GM23248 (cell line): ENCODE data around the gene MARK3.

Source experiments
- EZH2 ChIP-seq: fragments of 200-600 bp; sonication (generic); IDR thresholded peaks from 2 replicates; pipeline ENCODE4 v1.6.1; 2018; ENCODE audit warnings: antibody characterized with exemption, mild to moderate bottlenecking; ENCODE audit not compliant: insufficient read depth, poor library complexity, severe bottlenecking
- EZH2phosphoT487 ChIP-seq: fragments of 200-600 bp; sonication (generic); IDR thresholded peaks from 2 replicates; pipeline ENCODE4 v1.6.1; 2018; ENCODE audit warnings: antibody characterized with exemption, moderate library complexity, mild to moderate bottlenecking, low read depth; ENCODE audit not compliant: insufficient read depth

DNA sequence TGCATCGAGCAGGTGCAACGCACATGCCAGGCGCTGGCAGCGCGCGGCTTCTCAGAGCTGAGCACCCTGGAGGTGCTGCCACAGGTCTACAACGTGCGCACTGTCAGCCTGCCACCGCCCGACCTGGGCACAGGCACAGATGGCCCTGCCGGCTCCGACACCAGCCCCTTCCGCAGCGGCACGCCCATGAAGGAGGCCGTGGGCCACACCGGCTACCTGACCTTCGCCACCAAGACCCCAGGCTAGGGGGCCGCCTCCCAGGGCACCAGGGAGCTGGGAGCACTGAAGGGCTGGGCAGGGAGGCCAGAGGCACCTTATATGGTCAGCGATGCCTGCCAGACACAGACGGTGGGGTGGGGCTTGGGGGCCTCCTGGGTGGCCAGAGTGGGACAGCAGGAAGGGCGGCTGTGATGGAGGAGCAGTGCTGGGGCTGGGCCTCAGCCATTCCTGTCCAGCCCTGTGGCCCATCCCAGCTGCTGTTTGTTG lies 149.4 kb downstream of the MARK3 start:
- TF ChIP-seq EZH2 (no peak), EZH2phosphoT487 (no peak)
